ENCODE measurements around the gene LGR6. TPM values are rescaled to one million over a fixed set of nuclear protein-coding genes. Genes with fewer than 3 reads are reported as not detected.

LGR6 gene
- total and polyA plus RNA-seq, 2 experiments from 2014 or later: 0.80 to 1.5 TPM

DNA sequence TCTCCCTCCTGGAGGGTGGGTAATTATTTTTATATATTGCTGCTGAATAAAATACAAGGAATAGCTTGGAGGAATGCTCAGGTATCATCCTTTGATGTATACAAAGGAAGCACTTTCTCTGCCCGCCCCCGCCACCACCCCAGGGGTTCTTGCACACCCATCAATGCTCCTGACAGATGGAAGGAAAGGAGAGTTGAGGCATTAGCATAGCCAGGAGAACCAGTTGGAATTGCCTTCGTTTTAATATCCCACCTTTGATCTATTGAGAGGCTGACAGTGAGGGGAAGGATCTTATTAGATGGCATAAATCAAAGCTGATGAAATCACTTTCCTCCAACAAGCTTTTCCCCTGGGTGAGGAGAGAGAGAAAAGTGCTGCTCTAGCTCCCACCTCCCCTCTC lies 71.1 kb downstream of the LGR6 start:
- WGBS (ENCODE audit: low lambda C conversion rate, missing lambda C conversion rate): 66% methylated on average over 3 of the region's 3 CpGs
- Histone ChIP-seq H4K20me1 (ENCODE audit: insufficient read depth, poor library complexity, severe bottlenecking) (no peaks in the 10 kb centered on the region), H3K79me2 (no peaks in the 10 kb centered on the region), H3K27ac (no peak overlapping the region), H3K4me3 (no peak overlapping the region), H3K4me2 (no peak overlapping the region), H3K9me2 (replicated peaks; ENCODE audit: insufficient read depth) (no peaks in the 10 kb centered on the region), H3K4me1 (ENCODE audit: insufficient read depth) (no peaks in the 10 kb centered on the region), H3K27me3 (peaks cover 18% of the 10 kb centered on the region), H2AFZ (no peak overlapping the region), H3K9me3 (ENCODE audit: low read depth) (no peaks in the 10 kb centered on the region), H3K36me3 (replicated peaks; ENCODE audit: insufficient read depth, low read depth) (no peaks in the 10 kb centered on the region)
- no peak for TF ChIP-seq EZH2phosphoT487 (IDR thresholded peaks at IDR 0.05; ENCODE audit: low read depth, severe bottlenecking, unreplicated experiment)
- no peak for TF ChIP-seq EZH2 (IDR thresholded peaks at IDR 0.05; ENCODE audit: borderline replicate concordance)
- TF ChIP-seq, protein P1, sequence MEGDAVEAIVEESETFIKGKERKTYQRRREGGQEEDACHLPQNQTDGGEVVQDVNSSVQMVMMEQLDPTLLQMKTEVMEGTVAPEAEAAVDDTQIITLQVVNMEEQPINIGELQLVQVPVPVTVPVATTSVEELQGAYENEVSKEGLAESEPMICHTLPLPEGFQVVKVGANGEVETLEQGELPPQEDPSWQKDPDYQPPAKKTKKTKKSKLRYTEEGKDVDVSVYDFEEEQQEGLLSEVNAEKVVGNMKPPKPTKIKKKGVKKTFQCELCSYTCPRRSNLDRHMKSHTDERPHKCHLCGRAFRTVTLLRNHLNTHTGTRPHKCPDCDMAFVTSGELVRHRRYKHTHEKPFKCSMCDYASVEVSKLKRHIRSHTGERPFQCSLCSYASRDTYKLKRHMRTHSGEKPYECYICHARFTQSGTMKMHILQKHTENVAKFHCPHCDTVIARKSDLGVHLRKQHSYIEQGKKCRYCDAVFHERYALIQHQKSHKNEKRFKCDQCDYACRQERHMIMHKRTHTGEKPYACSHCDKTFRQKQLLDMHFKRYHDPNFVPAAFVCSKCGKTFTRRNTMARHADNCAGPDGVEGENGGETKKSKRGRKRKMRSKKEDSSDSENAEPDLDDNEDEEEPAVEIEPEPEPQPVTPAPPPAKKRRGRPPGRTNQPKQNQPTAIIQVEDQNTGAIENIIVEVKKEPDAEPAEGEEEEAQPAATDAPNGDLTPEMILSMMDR (IDR thresholded peaks at IDR 0.05; ENCODE audit: poor library complexity): no peak
- DNase-seq (ENCODE audit: low spot score): no peak

DNA sequence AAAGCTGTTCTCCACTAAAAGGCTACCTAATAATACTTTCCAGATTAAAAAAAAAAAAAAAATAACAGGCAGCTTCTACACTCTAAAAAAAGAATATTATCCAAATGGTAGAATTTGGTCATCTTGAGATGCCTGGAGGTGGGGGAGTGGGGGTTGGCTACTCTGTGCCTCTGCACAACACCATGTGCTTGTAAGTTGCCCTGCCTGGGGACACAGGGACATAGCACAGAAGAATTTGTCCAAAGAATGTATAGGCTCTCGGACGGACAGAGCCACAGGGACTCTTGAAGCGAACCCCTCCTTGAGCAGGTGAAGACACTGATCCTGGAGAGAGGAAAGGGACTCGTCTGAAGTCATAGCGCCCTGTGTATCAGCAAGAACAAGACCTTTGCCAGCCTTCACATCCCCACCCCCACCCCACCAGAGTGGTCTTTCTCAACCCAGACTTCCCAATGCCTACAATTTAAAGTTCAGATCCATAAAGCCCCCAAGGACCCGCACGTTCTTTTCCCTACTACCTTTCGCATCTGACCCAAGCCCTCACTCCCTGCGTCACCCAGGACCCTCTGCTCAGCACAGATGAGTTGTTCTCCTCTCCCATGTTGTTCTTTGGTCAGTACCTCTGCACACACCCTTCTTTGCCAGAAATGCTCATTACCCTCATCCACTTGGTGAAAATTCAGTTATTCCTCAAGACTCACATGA lies 72.6 kb downstream of the LGR6 start:
- H3K4me1 ChIP-seq (ENCODE audit: insufficient read depth): no peaks in the 10 kb centered on the region
- H3K79me2 ChIP-seq: no peaks in the 10 kb centered on the region
- no peak for TF ChIP-seq EZH2 (IDR thresholded peaks at IDR 0.05; ENCODE audit: borderline replicate concordance)
- TF ChIP-seq, protein P1 (IDR thresholded peaks at IDR 0.05; ENCODE audit: poor library complexity): no peak
- TF ChIP-seq EZH2phosphoT487 (IDR thresholded peaks at IDR 0.05; ENCODE audit: low read depth, severe bottlenecking, unreplicated experiment): no peak
- no peaks in the 10 kb centered on the region for H3K9me2 ChIP-seq (replicated peaks; ENCODE audit: insufficient read depth)
- H4K20me1 ChIP-seq (ENCODE audit: insufficient read depth, poor library complexity, severe bottlenecking): no peaks in the 10 kb centered on the region
- H3K4me2 ChIP-seq: no peak overlapping the region
- H3K27ac ChIP-seq: no peak overlapping the region
- H3K4me3 ChIP-seq: no peak overlapping the region
- H2AFZ ChIP-seq: no peak overlapping the region
- peaks cover 20% of the 10 kb centered on the region for H3K27me3 ChIP-seq
- WGBS (ENCODE audit: low lambda C conversion rate, missing lambda C conversion rate): 95% methylated on average over 9 of the region's 9 CpGs
- H3K36me3 ChIP-seq (replicated peaks; ENCODE audit: insufficient read depth, low read depth): no peaks in the 10 kb centered on the region
- no peaks in the 10 kb centered on the region for H3K9me3 ChIP-seq (ENCODE audit: low read depth)
- DNase-seq (ENCODE audit: low spot score): no peak

DNA sequence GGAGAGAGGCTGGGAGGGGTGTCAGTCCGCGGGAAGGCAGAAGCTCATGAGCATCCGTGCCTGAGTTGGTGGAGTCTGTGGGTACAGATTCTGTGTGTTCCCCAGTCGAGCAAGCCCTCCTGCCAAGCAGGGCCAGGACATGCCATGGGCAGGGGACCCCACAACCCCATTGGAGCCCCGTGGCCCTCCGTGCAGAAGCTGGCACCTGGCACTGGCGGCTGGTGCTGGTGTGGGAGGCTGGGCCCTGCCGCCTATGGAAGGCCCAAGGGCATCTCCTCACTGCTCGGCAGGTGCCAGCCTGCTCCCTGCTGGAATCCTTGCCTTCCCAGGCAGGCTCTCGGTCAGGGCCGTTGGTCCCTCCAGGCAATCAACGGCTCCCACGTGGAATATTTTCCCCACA lies 74.4 kb downstream of the LGR6 start:
- 76% methylated on average over 13 of the region's 13 CpGs for WGBS (ENCODE audit: low lambda C conversion rate, missing lambda C conversion rate)
- no peak for DNase-seq (ENCODE audit: low spot score)

More for the DNA sequence above, 74.4 kb downstream of the LGR6 start:
- Histone ChIP-seq H3K4me2 (no peak overlapping the region), H3K4me1 (ENCODE audit: insufficient read depth) (no peaks in the 10 kb centered on the region), H3K36me3 (replicated peaks; ENCODE audit: insufficient read depth, low read depth) (no peaks in the 10 kb centered on the region), H3K27ac (no peak overlapping the region), H3K9me3 (ENCODE audit: low read depth) (no peaks in the 10 kb centered on the region), H3K79me2 (no peaks in the 10 kb centered on the region), H3K27me3 (peaks cover 20% of the 10 kb centered on the region), H4K20me1 (ENCODE audit: insufficient read depth, poor library complexity, severe bottlenecking) (no peaks in the 10 kb centered on the region), H3K4me3 (no peak overlapping the region), H2AFZ (no peak overlapping the region), H3K9me2 (replicated peaks; ENCODE audit: insufficient read depth) (no peaks in the 10 kb centered on the region)
- TF ChIP-seq EZH2phosphoT487 (IDR thresholded peaks at IDR 0.05; ENCODE audit: low read depth, severe bottlenecking, unreplicated experiment) (no peak), EZH2 (IDR thresholded peaks at IDR 0.05; ENCODE audit: borderline replicate concordance) (no peak)
- TF ChIP-seq, protein P1 (IDR thresholded peaks at IDR 0.05; ENCODE audit: poor library complexity): no peak

All from hepatocyte (in vitro differentiated cells).